ENCODE results near the gene RSPH9.

RSPH9 gene

GRCh38 chr6:43671801-43672690 lies 27.2 kb downstream of the RSPH9 start:
- H3K9ac ChIP-seq (ENCODE audit: low read length) = no peak overlapping the region
- no peaks in the 10 kb centered on the region for H3K9me3 ChIP-seq (ENCODE audit: control insufficient read depth, low read depth, low read length)
- peaks cover 44% of the 10 kb centered on the region for H3K36me3 ChIP-seq (ENCODE audit: control insufficient read depth, low read depth, low read length)
- no peak overlapping the region for H3K4me3 ChIP-seq (ENCODE audit: low read length)
- no peaks in the 10 kb centered on the region for H3K27me3 ChIP-seq (ENCODE audit: control insufficient read depth, insufficient read depth, low read length)
- H3K27ac ChIP-seq (ENCODE audit: low read length) = no peak overlapping the region
- peaks cover 18% of the 10 kb centered on the region for H3K4me1 ChIP-seq (ENCODE audit: control insufficient read depth, low read depth, low read length)

- Histone ChIP-seq H3K4me3 (ENCODE audit: low read length) (no peak overlapping the region), H3K27me3 (ENCODE audit: control insufficient read depth, insufficient read depth, low read length) (no peaks in the 10 kb centered on the region), H3K4me1 (ENCODE audit: control insufficient read depth, low read depth, low read length) (peaks cover 6% of the 10 kb centered on the region), H3K27ac (ENCODE audit: low read length) (no peak overlapping the region), H3K9ac (ENCODE audit: low read length) (no peak overlapping the region), H3K9me3 (ENCODE audit: control insufficient read depth, low read depth, low read length) (no peaks in the 10 kb centered on the region), H3K36me3 (ENCODE audit: control insufficient read depth, low read depth, low read length) (peaks cover 60% of the 10 kb centered on the region)
Observed at GRCh38 chr6:43673444-43674084, 28.7 kb downstream of the RSPH9 start.

GRCh38 chr6:43674291-43674690 lies 29.5 kb downstream of the RSPH9 start:
- H3K9ac ChIP-seq (ENCODE audit: low read length) = no peak overlapping the region
- peaks cover 66% of the 10 kb centered on the region for H3K36me3 ChIP-seq (ENCODE audit: control insufficient read depth, low read depth, low read length)
- no peaks in the 10 kb centered on the region for H3K27me3 ChIP-seq (ENCODE audit: control insufficient read depth, insufficient read depth, low read length)
- H3K4me1 ChIP-seq (ENCODE audit: control insufficient read depth, low read depth, low read length) = no peaks in the 10 kb centered on the region
- no peak overlapping the region for H3K27ac ChIP-seq (ENCODE audit: low read length)
- no peaks in the 10 kb centered on the region for H3K9me3 ChIP-seq (ENCODE audit: control insufficient read depth, low read depth, low read length)
- H3K4me3 ChIP-seq (ENCODE audit: low read length) = no peak overlapping the region

DNA sequence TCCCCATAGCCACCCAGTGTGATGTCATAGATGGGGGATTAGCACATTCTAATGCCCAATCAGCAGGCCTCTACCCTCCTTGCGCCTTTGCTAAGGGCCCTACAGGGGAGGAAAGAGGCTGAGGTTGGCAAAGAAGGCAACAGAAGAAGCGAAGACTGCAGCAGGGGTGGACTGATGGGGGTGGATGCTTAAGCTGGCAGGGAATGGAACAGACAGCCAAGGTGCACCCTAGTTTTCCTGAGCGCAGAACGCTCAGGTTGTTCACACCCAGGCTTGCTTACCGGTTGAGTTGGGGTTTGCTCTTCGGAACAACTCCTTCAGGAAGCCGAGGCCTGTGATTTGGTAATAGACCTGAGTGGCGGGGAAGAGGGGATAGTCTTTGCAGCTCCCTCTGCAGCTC lies 30.1 kb downstream of the RSPH9 start:
- Histone ChIP-seq H3K4me3 (ENCODE audit: low read length) (no peak overlapping the region), H3K4me1 (ENCODE audit: control insufficient read depth, low read depth, low read length) (no peaks in the 10 kb centered on the region), H3K36me3 (ENCODE audit: control insufficient read depth, low read depth, low read length) (peaks cover 68% of the 10 kb centered on the region), H3K9ac (ENCODE audit: low read length) (no peak overlapping the region), H3K27ac (ENCODE audit: low read length) (no peak overlapping the region), H3K9me3 (ENCODE audit: control insufficient read depth, low read depth, low read length) (no peaks in the 10 kb centered on the region), H3K27me3 (ENCODE audit: control insufficient read depth, insufficient read depth, low read length) (no peaks in the 10 kb centered on the region)

DNA sequence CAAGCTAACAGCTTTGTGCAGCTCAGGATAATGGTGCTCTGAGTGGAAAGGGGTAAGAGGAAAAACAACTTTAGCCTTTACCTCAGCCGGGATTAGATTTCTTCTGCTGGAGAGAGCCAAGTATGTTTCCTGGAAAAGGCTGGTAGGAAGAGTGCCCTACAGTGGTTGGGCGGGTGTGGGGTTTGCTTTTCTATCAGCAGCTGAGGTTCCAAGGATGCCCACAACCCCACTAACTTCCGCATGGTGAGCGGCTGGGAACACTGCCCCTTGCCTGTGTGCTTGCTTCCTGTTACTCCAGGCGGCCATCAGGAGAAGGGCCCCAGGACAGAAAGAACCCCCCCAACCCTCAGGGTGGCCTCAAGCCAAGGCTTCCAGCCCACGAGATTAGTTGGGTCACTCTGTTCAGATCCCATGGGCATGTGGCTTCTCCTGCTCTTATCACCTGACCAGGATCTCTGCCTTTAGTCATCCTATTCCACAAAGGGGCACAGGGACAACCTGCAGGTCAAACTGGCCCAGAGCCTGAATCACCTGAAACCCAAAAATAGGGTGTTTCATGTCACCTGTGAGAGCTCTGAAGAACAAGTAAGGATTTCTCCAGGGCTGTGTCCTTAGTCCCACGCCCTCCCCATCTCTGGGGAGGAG lies 32.2 kb downstream of the RSPH9 start:
- no peak overlapping the region for H3K4me3 ChIP-seq (ENCODE audit: low read length)
- H3K27ac ChIP-seq (ENCODE audit: low read length) = no peak overlapping the region
- no peak overlapping the region for H3K9ac ChIP-seq (ENCODE audit: low read length)
- peaks cover 69% of the 10 kb centered on the region for H3K36me3 ChIP-seq (ENCODE audit: control insufficient read depth, low read depth, low read length)
- no peaks in the 10 kb centered on the region for H3K27me3 ChIP-seq (ENCODE audit: control insufficient read depth, insufficient read depth, low read length)
- H3K9me3 ChIP-seq (ENCODE audit: control insufficient read depth, low read depth, low read length) = no peaks in the 10 kb centered on the region
- no peaks in the 10 kb centered on the region for H3K4me1 ChIP-seq (ENCODE audit: control insufficient read depth, low read depth, low read length)

DNA sequence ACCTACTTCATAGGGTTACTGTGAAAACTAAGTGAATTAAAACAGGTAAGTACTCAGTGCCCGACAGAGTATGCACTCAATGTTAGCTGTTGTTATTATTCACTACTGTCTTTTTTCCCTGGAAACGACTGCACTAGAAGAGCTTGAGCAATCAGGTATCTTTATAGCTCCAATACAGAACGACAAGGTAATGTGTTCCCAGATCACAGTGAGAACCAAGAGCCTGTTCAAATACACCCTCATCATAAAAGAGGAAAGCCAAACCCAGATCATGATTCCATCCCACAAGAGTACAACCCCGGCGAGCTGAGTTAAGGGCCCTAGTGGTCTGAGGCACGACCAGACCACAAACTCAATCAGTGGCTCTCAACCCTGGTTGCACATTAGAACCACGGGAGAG lies 32.9 kb downstream of the RSPH9 start:
- Histone ChIP-seq H3K27ac (ENCODE audit: low read length) (no peak overlapping the region), H3K9ac (ENCODE audit: low read length) (no peak overlapping the region), H3K9me3 (ENCODE audit: control insufficient read depth, low read depth, low read length) (no peaks in the 10 kb centered on the region), H3K36me3 (ENCODE audit: control insufficient read depth, low read depth, low read length) (peaks cover 69% of the 10 kb centered on the region), H3K27me3 (ENCODE audit: control insufficient read depth, insufficient read depth, low read length) (no peaks in the 10 kb centered on the region), H3K4me3 (ENCODE audit: low read length) (no peak overlapping the region), H3K4me1 (ENCODE audit: control insufficient read depth, low read depth, low read length) (no peaks in the 10 kb centered on the region)

GRCh38 chr6:43678341-43678740 lies 33.5 kb downstream of the RSPH9 start:
- H3K27me3 ChIP-seq (ENCODE audit: control insufficient read depth, insufficient read depth, low read length) = no peaks in the 10 kb centered on the region
- H3K4me3 ChIP-seq (ENCODE audit: low read length) = no peak overlapping the region
- H3K9me3 ChIP-seq (ENCODE audit: control insufficient read depth, low read depth, low read length) = no peaks in the 10 kb centered on the region
- H3K4me1 ChIP-seq (ENCODE audit: control insufficient read depth, low read depth, low read length) = no peaks in the 10 kb centered on the region
- no peak overlapping the region for H3K27ac ChIP-seq (ENCODE audit: low read length)
- no peak overlapping the region for H3K9ac ChIP-seq (ENCODE audit: low read length)
- peaks cover 69% of the 10 kb centered on the region for H3K36me3 ChIP-seq (ENCODE audit: control insufficient read depth, low read depth, low read length)

- Histone ChIP-seq H3K9ac (ENCODE audit: low read length) (no peak overlapping the region), H3K36me3 (ENCODE audit: control insufficient read depth, low read depth, low read length) (peaks cover 62% of the 10 kb centered on the region), H3K4me3 (ENCODE audit: low read length) (no peak overlapping the region), H3K9me3 (ENCODE audit: control insufficient read depth, low read depth, low read length) (no peaks in the 10 kb centered on the region), H3K4me1 (ENCODE audit: control insufficient read depth, low read depth, low read length) (no peaks in the 10 kb centered on the region), H3K27ac (ENCODE audit: low read length) (no peak overlapping the region), H3K27me3 (ENCODE audit: control insufficient read depth, insufficient read depth, low read length) (no peaks in the 10 kb centered on the region)
Observed at GRCh38 chr6:43679057-43679456, 34.2 kb downstream of the RSPH9 start.

DNA sequence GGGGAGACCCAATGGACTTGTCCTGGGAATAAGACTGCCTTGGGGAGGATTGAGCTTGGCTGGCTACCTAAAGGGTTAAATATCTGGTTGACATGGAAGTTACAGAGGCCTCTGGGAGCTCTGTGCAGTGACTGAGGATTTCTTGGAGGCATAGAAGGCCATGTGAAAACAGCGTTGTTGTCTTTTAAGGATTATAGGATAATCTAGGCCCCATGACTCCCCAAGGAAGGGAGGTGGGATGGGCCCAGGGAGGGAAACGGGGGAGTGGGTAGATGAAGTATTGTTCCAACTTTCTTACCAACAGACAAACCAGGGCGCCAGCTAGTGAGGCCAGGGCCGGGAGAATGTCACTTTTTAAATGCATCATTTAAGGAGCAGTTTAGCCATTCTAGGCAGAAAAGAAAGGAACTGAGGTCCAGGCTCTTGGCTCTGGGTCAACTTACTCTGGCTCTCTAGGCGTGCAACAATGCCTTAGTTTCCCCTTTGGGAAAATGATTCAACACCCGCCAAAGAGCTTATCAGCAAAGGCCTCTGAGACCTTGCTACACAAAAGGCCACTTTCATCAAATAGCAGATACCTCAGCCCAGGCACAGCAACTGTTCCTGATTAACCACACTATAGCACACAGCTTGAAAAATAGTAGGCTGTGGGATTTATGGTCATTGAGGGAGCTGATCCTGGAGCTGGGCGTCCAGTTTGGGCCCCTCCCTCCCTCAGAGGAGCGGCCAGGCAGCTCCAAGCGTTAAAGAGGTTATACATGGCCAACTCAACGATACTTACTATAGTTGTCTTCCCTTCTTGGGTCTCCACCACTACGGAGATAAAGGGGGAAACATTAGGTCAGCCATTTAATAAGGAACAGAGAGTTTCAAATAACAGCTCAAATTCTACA lies 35.7 kb downstream of the RSPH9 start:
- no peak overlapping the region for H3K9ac ChIP-seq (ENCODE audit: low read length)
- no peak overlapping the region for H3K4me3 ChIP-seq (ENCODE audit: low read length)
- no peaks in the 10 kb centered on the region for H3K27me3 ChIP-seq (ENCODE audit: control insufficient read depth, insufficient read depth, low read length)
- H3K27ac ChIP-seq (ENCODE audit: low read length) = no peak overlapping the region
- H3K9me3 ChIP-seq (ENCODE audit: control insufficient read depth, low read depth, low read length) = no peaks in the 10 kb centered on the region
- H3K4me1 ChIP-seq (ENCODE audit: control insufficient read depth, low read depth, low read length) = no peaks in the 10 kb centered on the region
- H3K36me3 ChIP-seq (ENCODE audit: control insufficient read depth, low read depth, low read length) = peaks cover 47% of the 10 kb centered on the region

DNA sequence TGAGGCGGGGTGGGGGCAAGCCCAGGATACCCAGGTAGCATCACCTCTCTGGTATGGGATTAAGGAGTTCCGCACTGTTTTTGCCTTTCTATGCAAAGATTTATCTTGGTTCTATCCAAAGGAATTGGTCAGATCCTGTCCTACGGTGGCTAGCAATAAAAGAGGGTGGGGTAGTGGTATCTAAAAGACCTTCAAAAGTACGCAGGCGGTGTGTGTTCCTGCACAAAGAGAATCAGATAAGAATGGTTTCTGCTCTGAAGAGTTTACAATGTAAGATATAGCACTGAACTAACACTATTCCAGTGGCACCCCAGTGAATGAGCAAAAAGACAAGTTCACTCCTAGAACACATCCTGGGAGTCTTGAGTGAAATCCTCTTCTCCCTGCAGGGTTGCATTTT lies 36.5 kb downstream of the RSPH9 start:
- H3K4me1 ChIP-seq (ENCODE audit: control insufficient read depth, low read depth, low read length) = peaks cover under 1% of the 10 kb centered on the region
- H3K36me3 ChIP-seq (ENCODE audit: control insufficient read depth, low read depth, low read length) = peaks cover 45% of the 10 kb centered on the region
- no peaks in the 10 kb centered on the region for H3K9me3 ChIP-seq (ENCODE audit: control insufficient read depth, low read depth, low read length)
- no peak overlapping the region for H3K4me3 ChIP-seq (ENCODE audit: low read length)
- H3K27ac ChIP-seq (ENCODE audit: low read length) = no peak overlapping the region
- no peaks in the 10 kb centered on the region for H3K27me3 ChIP-seq (ENCODE audit: control insufficient read depth, insufficient read depth, low read length)
- no peak overlapping the region for H3K9ac ChIP-seq (ENCODE audit: low read length)
